ENCODE results near the gene C12orf75.

DNA sequence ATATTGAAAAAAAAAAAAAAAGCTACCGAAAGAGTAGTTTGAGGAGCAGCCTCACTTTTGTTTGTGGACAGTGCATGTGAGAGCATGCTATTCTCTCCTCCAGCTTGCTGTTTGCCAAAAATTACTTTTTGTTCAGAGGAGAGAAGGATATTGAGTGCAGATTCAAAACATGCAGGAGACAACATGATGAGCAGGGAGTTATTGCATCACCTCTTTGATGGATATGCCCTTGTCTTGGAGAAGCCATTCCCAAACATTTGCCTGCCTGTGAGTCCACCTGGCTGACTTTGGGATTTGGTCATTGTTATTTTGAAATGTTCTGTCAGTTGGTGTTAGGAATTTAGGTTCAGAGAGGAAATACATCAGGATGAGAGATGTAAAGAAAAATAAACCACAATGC is 2.4 kb downstream of the C12orf75 start:
- TF ChIP-seq, protein P1, sequence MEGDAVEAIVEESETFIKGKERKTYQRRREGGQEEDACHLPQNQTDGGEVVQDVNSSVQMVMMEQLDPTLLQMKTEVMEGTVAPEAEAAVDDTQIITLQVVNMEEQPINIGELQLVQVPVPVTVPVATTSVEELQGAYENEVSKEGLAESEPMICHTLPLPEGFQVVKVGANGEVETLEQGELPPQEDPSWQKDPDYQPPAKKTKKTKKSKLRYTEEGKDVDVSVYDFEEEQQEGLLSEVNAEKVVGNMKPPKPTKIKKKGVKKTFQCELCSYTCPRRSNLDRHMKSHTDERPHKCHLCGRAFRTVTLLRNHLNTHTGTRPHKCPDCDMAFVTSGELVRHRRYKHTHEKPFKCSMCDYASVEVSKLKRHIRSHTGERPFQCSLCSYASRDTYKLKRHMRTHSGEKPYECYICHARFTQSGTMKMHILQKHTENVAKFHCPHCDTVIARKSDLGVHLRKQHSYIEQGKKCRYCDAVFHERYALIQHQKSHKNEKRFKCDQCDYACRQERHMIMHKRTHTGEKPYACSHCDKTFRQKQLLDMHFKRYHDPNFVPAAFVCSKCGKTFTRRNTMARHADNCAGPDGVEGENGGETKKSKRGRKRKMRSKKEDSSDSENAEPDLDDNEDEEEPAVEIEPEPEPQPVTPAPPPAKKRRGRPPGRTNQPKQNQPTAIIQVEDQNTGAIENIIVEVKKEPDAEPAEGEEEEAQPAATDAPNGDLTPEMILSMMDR (IDR thresholded peaks at IDR 0.05 in 8 of 11, conservative IDR thresholded peaks at IDR 0.05 in 3 of 11) = no peak
- TF ChIP-seq POLR2A (IDR thresholded peaks at IDR 0.05) (no peak), POLR2AphosphoS5 (IDR thresholded peaks at IDR 0.05) (no peak)
